GM23338 (cell line): Measurements from ENCODE around the gene CDHR2. TPM values are rescaled to one million over a fixed set of nuclear protein-coding genes. Genes with fewer than 3 reads are reported as not detected.

Experiments used
- ATAC-seq: fragments of 200-7000 bp; cut with Tn5 transposase; 3 replicates; pipeline ENCODE4 v1.9.1; 2020
- DNase-seq: peaks from one replicate; pipeline ENCODE4 v3.0.0-alpha.2; 2015; ENCODE audit warnings: low spot score
- H2AFZ ChIP-seq: fragments of 200-600 bp; sonication (generic); 2 replicates; pipeline ENCODE4 v1.8.0; 2016; ENCODE audit warnings: antibody characterized with exemption, mild to moderate bottlenecking, moderate library complexity
- H3F3A ChIP-seq: fragments of 200-600 bp; sonication (generic); replicated peaks from 2 replicates; pipeline ENCODE4 v1.8.0; 2017; ENCODE audit warnings: antibody characterized with exemption, mixed run types, low read depth
- H3K27ac ChIP-seq: fragments of 200-600 bp; sonication (generic); 2 replicates; pipeline ENCODE4 v1.6.1; 2016; ENCODE audit warnings: low read depth
- H3K27me3 ChIP-seq: fragments of 200-600 bp; sonication (generic); 2 replicates; pipeline ENCODE4 v1.8.0; 2016; ENCODE audit warnings: mild to moderate bottlenecking, mixed run types, moderate library complexity; ENCODE audit not compliant: insufficient read depth
- H3K36me3 ChIP-seq: fragments of 200-600 bp; sonication (generic); 2 replicates; pipeline ENCODE4 v1.8.0; 2016; ENCODE audit warnings: mild to moderate bottlenecking; ENCODE audit not compliant: insufficient read depth
- H3K4me1 ChIP-seq: fragments of 200-600 bp; sonication (generic); 2 replicates; pipeline ENCODE4 v1.8.0; 2016; ENCODE audit warnings: mild to moderate bottlenecking, moderate library complexity; ENCODE audit not compliant: insufficient read depth
- H3K4me2 ChIP-seq: fragments of 200-600 bp; sonication (generic); 2 replicates; pipeline ENCODE4 v1.7.1; 2017; ENCODE audit warnings: mixed run types
- H3K4me3 ChIP-seq: fragments of 200-600 bp; sonication (generic); 2 replicates; pipeline ENCODE4 v1.6.1; 2016; ENCODE audit warnings: mixed run types
- H3K79me2 ChIP-seq: fragments of 200-600 bp; sonication (generic); replicated peaks from 2 replicates; pipeline ENCODE4 v1.8.0; 2017; ENCODE audit warnings: mild to moderate bottlenecking; ENCODE audit not compliant: insufficient read depth
- H3K9me2 ChIP-seq: fragments of 200-600 bp; sonication (generic); 2 replicates; pipeline ENCODE4 v1.8.0; 2017; ENCODE audit not compliant: insufficient read depth
- H4K20me1 ChIP-seq: fragments of 200-600 bp; sonication (generic); replicated peaks from 2 replicates; pipeline ENCODE4 v1.8.0; 2017; ENCODE audit warnings: mild to moderate bottlenecking; ENCODE audit not compliant: insufficient read depth
- H3K27ac Mint-ChIP-seq: 2 replicates; pipeline ENCODE4 v1.8.0; 2020; ENCODE audit warnings: inconsistent platforms, mild to moderate bottlenecking, moderate library complexity, mixed read lengths
- H3K27me3 Mint-ChIP-seq: 3 replicates; pipeline ENCODE4 v1.8.0; 2022; ENCODE audit warnings: low read depth, mild to moderate bottlenecking, moderate library complexity, mixed read lengths, inconsistent platforms; ENCODE audit not compliant: insufficient read depth, poor library complexity
- H3K36me3 Mint-ChIP-seq: 3 replicates; pipeline ENCODE4 v1.8.0; 2021; ENCODE audit warnings: low read depth, mild to moderate bottlenecking, inconsistent platforms, moderate library complexity, mixed read lengths
- H3K4me1 Mint-ChIP-seq: 3 replicates; pipeline ENCODE4 v1.8.0; 2020; ENCODE audit warnings: mild to moderate bottlenecking, inconsistent platforms, mixed read lengths
- H3K4me3 Mint-ChIP-seq: 3 replicates; pipeline ENCODE4 v1.8.0; 2021; ENCODE audit warnings: moderate library complexity, mild to moderate bottlenecking, inconsistent platforms, mixed read lengths
- H3K9me3 Mint-ChIP-seq: 3 replicates; pipeline ENCODE4 v1.8.0; 2020; ENCODE audit warnings: moderate library complexity, mild to moderate bottlenecking, inconsistent platforms, mixed read lengths
- CREB1 ChIP-seq: fragments of 250-450 bp; sonication (Bioruptor Pico); IDR thresholded peaks from 2 replicates; pipeline ENCODE4 v1.5.0; 2020; ENCODE audit warnings: low read depth, mild to moderate bottlenecking, moderate library complexity
- ETS1 ChIP-seq: IDR thresholded peaks from 2 replicates; pipeline ENCODE4 v1.6.1; 2016; ENCODE audit warnings: antibody characterized with exemption
- JUNB ChIP-seq: IDR thresholded peaks from one replicate; pipeline ENCODE4 v1.6.1; 2016; ENCODE audit warnings: antibody characterized with exemption; ENCODE audit not compliant: unreplicated experiment
- NANOG ChIP-seq: IDR thresholded peaks from 2 replicates; pipeline ENCODE4 v1.6.1; 2016; ENCODE audit warnings: antibody characterized with exemption, borderline replicate concordance
- STAT1 ChIP-seq: IDR thresholded peaks from one replicate; pipeline ENCODE4 v1.6.1; 2016; ENCODE audit warnings: antibody characterized with exemption; ENCODE audit not compliant: unreplicated experiment
- ZNF331 ChIP-seq: fragments of 250-450 bp; sonication (Bioruptor Pico); IDR thresholded peaks from 2 replicates; pipeline ENCODE4 v1.5.0; 2020; ENCODE audit warnings: low read depth, mild to moderate bottlenecking, moderate library complexity
- polyA plus RNA-seq: library from polyadenylated mRNA; unstranded; fragments of >200 nt; fragmentation: Nextera tagmentation; extraction: Ambion mirVana; gene quantifications from 2 replicates; pipeline ENCODE4 v1.2.1, GENCODE V29; 2016
- total RNA-seq: library from RNA; depleted of rRNA; stranded (reverse); fragments of >200 nt; shearing (Covaris generic); gene quantifications from 2 replicates; pipeline ENCODE4 v1.2.3, GENCODE V29; 2014
- TF ChIP-seq, protein P1 (sequence below): fragments of 250-450 bp; sonication (Bioruptor Pico); IDR thresholded peaks from 2 replicates; pipeline ENCODE4 v1.5.0; 2020; ENCODE audit warnings: mild to moderate bottlenecking, moderate library complexity
- TF ChIP-seq, protein P2 (sequence below): IDR thresholded peaks from one replicate; pipeline ENCODE4 v1.6.1; 2018; ENCODE audit warnings: antibody characterized with exemption; ENCODE audit not compliant: unreplicated experiment

CDHR2 gene
- total and polyA plus RNA-seq, 2 experiments from 2014 or later = not detected

GRCh38 chr5:176521286-176521685 is 27.9 kb upstream of the CDHR2 start (continued):
- TF ChIP-seq, protein P1, sequence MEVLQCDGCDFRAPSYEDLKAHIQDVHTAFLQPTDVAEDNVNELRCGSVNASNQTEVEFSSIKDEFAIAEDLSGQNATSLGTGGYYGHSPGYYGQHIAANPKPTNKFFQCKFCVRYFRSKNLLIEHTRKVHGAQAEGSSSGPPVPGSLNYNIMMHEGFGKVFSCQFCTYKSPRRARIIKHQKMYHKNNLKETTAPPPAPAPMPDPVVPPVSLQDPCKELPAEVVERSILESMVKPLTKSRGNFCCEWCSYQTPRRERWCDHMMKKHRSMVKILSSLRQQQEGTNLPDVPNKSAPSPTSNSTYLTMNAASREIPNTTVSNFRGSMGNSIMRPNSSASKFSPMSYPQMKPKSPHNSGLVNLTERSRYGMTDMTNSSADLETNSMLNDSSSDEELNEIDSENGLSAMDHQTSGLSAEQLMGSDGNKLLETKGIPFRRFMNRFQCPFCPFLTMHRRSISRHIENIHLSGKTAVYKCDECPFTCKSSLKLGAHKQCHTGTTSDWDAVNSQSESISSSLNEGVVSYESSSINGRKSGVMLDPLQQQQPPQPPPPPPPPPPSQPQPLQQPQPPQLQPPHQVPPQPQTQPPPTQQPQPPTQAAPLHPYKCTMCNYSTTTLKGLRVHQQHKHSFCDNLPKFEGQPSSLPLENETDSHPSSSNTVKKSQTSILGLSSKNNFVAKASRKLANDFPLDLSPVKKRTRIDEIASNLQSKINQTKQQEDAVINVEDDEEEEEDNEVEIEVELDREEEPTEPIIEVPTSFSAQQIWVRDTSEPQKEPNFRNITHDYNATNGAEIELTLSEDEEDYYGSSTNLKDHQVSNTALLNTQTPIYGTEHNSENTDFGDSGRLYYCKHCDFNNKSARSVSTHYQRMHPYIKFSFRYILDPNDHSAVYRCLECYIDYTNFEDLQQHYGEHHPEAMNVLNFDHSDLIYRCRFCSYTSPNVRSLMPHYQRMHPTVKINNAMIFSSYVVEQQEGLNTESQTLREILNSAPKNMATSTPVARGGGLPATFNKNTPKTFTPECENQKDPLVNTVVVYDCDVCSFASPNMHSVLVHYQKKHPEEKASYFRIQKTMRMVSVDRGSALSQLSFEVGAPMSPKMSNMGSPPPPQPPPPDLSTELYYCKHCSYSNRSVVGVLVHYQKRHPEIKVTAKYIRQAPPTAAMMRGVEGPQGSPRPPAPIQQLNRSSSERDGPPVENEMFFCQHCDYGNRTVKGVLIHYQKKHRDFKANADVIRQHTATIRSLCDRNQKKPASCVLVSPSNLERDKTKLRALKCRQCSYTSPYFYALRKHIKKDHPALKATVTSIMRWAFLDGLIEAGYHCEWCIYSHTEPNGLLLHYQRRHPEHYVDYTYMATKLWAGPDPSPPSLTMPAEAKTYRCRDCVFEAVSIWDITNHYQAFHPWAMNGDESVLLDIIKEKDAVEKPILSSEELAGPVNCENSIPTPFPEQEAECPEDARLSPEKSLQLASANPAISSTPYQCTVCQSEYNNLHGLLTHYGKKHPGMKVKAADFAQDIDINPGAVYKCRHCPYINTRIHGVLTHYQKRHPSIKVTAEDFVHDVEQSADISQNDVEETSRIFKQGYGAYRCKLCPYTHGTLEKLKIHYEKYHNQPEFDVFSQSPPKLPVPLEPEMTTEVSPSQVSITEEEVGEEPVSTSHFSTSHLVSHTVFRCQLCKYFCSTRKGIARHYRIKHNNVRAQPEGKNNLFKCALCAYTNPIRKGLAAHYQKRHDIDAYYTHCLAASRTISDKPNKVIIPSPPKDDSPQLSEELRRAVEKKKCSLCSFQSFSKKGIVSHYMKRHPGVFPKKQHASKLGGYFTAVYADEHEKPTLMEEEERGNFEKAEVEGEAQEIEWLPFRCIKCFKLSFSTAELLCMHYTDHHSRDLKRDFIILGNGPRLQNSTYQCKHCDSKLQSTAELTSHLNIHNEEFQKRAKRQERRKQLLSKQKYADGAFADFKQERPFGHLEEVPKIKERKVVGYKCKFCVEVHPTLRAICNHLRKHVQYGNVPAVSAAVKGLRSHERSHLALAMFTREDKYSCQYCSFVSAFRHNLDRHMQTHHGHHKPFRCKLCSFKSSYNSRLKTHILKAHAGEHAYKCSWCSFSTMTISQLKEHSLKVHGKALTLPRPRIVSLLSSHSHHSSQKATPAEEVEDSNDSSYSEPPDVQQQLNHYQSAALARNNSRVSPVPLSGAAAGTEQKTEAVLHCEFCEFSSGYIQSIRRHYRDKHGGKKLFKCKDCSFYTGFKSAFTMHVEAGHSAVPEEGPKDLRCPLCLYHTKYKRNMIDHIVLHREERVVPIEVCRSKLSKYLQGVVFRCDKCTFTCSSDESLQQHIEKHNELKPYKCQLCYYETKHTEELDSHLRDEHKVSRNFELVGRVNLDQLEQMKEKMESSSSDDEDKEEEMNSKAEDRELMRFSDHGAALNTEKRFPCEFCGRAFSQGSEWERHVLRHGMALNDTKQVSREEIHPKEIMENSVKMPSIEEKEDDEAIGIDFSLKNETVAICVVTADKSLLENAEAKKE (CRISPR knock-in tag) = no peak
- no peak for TF ChIP-seq CREB1 (CRISPR knock-in tag)

DNA sequence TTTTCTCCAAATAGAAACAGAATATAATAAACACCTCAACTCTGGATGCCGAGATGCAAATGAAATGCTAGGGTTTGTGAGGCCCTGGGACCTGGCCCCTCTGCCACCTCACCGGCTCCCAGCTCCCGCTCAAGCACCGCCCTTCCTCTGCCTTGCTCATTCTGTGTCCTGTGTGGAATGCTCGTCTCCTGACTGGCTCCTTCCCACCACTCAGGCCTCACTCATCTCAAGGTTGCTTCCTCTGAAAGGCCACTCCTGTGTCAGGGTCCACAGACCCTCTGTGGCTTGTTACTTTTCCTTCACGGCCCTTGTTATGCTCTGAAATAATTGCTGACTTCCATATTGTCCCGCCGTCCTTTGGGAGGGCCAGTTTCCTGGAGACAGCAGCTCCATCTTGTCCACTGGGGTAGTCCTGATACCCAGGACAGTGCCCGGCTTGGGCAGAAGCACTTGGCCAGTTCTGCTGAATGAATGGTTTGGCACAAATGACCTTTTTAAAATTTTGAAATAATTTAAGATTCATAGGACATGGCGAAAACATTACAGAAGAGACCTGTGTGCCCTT is 27.4 kb upstream of the CDHR2 start:
- Mint-ChIP-seq H3K27ac (no peak overlapping the region), H3K9me3 (no peaks in the 10 kb centered on the region), H3K4me1 (peaks cover 13% of the 10 kb centered on the region), H3K27me3 (peaks cover 10% of the 10 kb centered on the region), H3K4me3 (no peak overlapping the region), H3K36me3 (peaks cover 6% of the 10 kb centered on the region; the same call in 1 of the 3 replicates)
- no peaks in the 10 kb centered on the region for H3K9me2 ChIP-seq
- peak; percentile 13; the same call in 1 of the 3 replicates for ATAC-seq
- no peaks in the 10 kb centered on the region for H3K79me2 ChIP-seq
- no peaks in the 10 kb centered on the region for H3K4me1 ChIP-seq
- H3F3A ChIP-seq = peaks cover 6% of the 10 kb centered on the region; the same call in 1 of the 2 replicates
- H3K27me3 ChIP-seq = no peaks in the 10 kb centered on the region
- no peak overlapping the region for H3K27ac ChIP-seq
- H4K20me1 ChIP-seq = no peaks in the 10 kb centered on the region; the same call in 1 of the 2 replicates
- H3K4me2 ChIP-seq = no peak overlapping the region
- H2AFZ ChIP-seq = no peak overlapping the region
- H3K4me3 ChIP-seq = no peak overlapping the region
- no peak for DNase-seq
- no peaks in the 10 kb centered on the region for H3K36me3 ChIP-seq
- TF ChIP-seq STAT1 = no peak
- TF ChIP-seq NANOG = no peak
- TF ChIP-seq ETS1 = no peak
- no peak for TF ChIP-seq ZNF331 (CRISPR knock-in tag)
- TF ChIP-seq, protein P2, sequence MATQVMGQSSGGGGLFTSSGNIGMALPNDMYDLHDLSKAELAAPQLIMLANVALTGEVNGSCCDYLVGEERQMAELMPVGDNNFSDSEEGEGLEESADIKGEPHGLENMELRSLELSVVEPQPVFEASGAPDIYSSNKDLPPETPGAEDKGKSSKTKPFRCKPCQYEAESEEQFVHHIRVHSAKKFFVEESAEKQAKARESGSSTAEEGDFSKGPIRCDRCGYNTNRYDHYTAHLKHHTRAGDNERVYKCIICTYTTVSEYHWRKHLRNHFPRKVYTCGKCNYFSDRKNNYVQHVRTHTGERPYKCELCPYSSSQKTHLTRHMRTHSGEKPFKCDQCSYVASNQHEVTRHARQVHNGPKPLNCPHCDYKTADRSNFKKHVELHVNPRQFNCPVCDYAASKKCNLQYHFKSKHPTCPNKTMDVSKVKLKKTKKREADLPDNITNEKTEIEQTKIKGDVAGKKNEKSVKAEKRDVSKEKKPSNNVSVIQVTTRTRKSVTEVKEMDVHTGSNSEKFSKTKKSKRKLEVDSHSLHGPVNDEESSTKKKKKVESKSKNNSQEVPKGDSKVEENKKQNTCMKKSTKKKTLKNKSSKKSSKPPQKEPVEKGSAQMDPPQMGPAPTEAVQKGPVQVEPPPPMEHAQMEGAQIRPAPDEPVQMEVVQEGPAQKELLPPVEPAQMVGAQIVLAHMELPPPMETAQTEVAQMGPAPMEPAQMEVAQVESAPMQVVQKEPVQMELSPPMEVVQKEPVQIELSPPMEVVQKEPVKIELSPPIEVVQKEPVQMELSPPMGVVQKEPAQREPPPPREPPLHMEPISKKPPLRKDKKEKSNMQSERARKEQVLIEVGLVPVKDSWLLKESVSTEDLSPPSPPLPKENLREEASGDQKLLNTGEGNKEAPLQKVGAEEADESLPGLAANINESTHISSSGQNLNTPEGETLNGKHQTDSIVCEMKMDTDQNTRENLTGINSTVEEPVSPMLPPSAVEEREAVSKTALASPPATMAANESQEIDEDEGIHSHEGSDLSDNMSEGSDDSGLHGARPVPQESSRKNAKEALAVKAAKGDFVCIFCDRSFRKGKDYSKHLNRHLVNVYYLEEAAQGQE = no peak
- TF ChIP-seq JUNB = no peak
